B cell (primary cell): ENCODE measurements around the gene CBX7. TPM values are rescaled to one million over a fixed set of nuclear protein-coding genes. Genes with fewer than 3 reads are reported as not detected.
A peak's percentile ranks its signal among the peaks of the same experiment; 100 is the strongest.

Experiments used
- ATAC-seq: fragments of 200-7000 bp; cut with Tn5 transposase; one replicate; pipeline ENCODE4 v1.10.0; 2021; ENCODE audit warnings: low read depth, mild to moderate bottlenecking, moderate number of reproducible peaks, moderate library complexity
- CTCF ChIA-PET: fragments of 350-600 bp; sonication (Branson Sonifier 250); formaldehyde crosslinking; loops from one replicate; lab custom pipeline; 2021; ENCODE audit warnings: antibody characterized with exemption, inconsistent platforms; lab: Charles Lee
- POLR2A ChIA-PET: fragments of 350-600 bp; sonication (Branson Sonifier 250); formaldehyde crosslinking; loops from one replicate; lab custom pipeline; 2021; ENCODE audit warnings: antibody characterized with exemption; lab: Charles Lee
- DNase-seq: peaks from one replicate; pipeline ENCODE4 v3.0.0; 2013
- H2AFZ ChIP-seq: 2 replicates; pipeline ENCODE4 v1.6.1; 2012; ENCODE audit warnings: mild to moderate bottlenecking, low read depth, low read length; ENCODE audit not compliant: insufficient read depth, poor library complexity, severe bottlenecking
- H3K27ac ChIP-seq, 2 donors: 1 replicate in 1 of 2; 2 replicates in 1 of 2; pipeline ENCODE4 v1.5.1; 2012 to 2013; ENCODE audit warnings: low read length in 2 of 2, mild to moderate bottlenecking in 2 of 2, moderate library complexity in 1 of 2
- H3K27me3 ChIP-seq, 4 experiments: fragments of 200-600 bp in 1 of 4; sonication (generic) in 1 of 4; replicated peaks in 1 of 4; 1 replicate in 2 of 4; 2 replicates in 2 of 4; pipeline versions ENCODE4 v1.6.1 to v1.7.0; 2013 to 2016; ENCODE audit warnings: low read length in 3 of 4, mild to moderate bottlenecking in 2 of 4, mixed read lengths in 1 of 4, moderate library complexity in 1 of 4; ENCODE audit not compliant: insufficient read depth in 4 of 4, control insufficient read depth in 3 of 4; ENCODE audit errors: control extremely low read depth in 1 of 4
- H3K36me3 ChIP-seq, 2 experiments: replicated peaks in 1 of 2; 1 replicate in 1 of 2; 2 replicates in 1 of 2; pipeline versions ENCODE4 v1.6.1 to v1.7.1; 2013; ENCODE audit warnings: low read length in 1 of 2; ENCODE audit not compliant: insufficient read depth in 2 of 2, control insufficient read depth in 1 of 2; ENCODE audit errors: control extremely low read depth in 1 of 2, extremely low read depth in 1 of 2
- H3K4me1 ChIP-seq, 2 donors: fragments of 200-600 bp in 1 of 2; sonication (generic) in 1 of 2; 1 replicate in 1 of 2; 2 replicates in 1 of 2; pipeline versions ENCODE4 v1.5.1 to v1.6.1; 2013 to 2017; ENCODE audit warnings: low read length in 2 of 2; ENCODE audit not compliant: control insufficient read depth in 2 of 2, insufficient read depth in 2 of 2
- H3K4me2 ChIP-seq: replicated peaks from 2 replicates; pipeline ENCODE3; 2012; ENCODE audit warnings: mild to moderate bottlenecking, low read depth, low read length; ENCODE audit not compliant: poor library complexity, severe bottlenecking
- H3K4me3 ChIP-seq, 5 experiments: fragments of 200-600 bp in 1 of 5; sonication (generic) in 1 of 5; 1 replicate in 3 of 5; 2 replicates in 2 of 5; pipeline versions ENCODE4 v1.5.1 to v1.7.0; 2011 to 2016; ENCODE audit warnings: low read length in 4 of 5, mild to moderate bottlenecking in 4 of 5, low read depth in 2 of 5, control low read depth in 1 of 5, moderate library complexity in 1 of 5; ENCODE audit not compliant: insufficient read depth in 1 of 5; ENCODE audit errors: control extremely low read depth in 1 of 5, extremely low read depth in 1 of 5
- H3K79me2 ChIP-seq: fragments of 200-600 bp; sonication (generic); one replicate; pipeline ENCODE4 v1.6.0; 2016; ENCODE audit warnings: low read length; ENCODE audit not compliant: control insufficient read depth, insufficient read depth
- H3K9ac ChIP-seq: fragments of 200-600 bp; sonication (generic); 2 replicates; pipeline ENCODE4 v1.6.1; 2017; ENCODE audit warnings: mild to moderate bottlenecking, low read length, moderate library complexity
- H3K9me3 ChIP-seq, 3 donors: one replicate each; pipeline versions ENCODE4 v1.6.1 to v1.7.1; 2013; ENCODE audit warnings: low read length in 2 of 3; ENCODE audit not compliant: control insufficient read depth in 2 of 3, insufficient read depth in 1 of 3; ENCODE audit errors: control extremely low read depth in 1 of 3
- H4K20me1 ChIP-seq: 2 replicates; pipeline ENCODE4 v1.6.0; 2012; ENCODE audit warnings: mild to moderate bottlenecking, low read length; ENCODE audit not compliant: insufficient read depth, control insufficient read depth, poor library complexity, severe bottlenecking
- H3K27ac Mint-ChIP-seq: one replicate; pipeline ENCODE4 v1.8.0; 2021; ENCODE audit warnings: mixed read lengths
- H3K27me3 Mint-ChIP-seq: one replicate; pipeline ENCODE4 v1.8.0; 2021; ENCODE audit warnings: mixed read lengths
- H3K4me1 Mint-ChIP-seq: one replicate; pipeline ENCODE4 v1.8.0; 2021; ENCODE audit warnings: mixed read lengths
- H3K4me3 Mint-ChIP-seq: one replicate; pipeline ENCODE4 v1.8.0; 2021; ENCODE audit warnings: mixed read lengths
- H3K9me3 Mint-ChIP-seq: one replicate; pipeline ENCODE4 v1.8.0; 2022; ENCODE audit warnings: mixed read lengths; ENCODE audit not compliant: insufficient read depth
- EZH2 ChIP-seq: IDR thresholded peaks from 2 replicates; pipeline ENCODE4 v1.6.1; 2012; ENCODE audit warnings: borderline replicate concordance, low read depth, mild to moderate bottlenecking, moderate library complexity, low read length; ENCODE audit not compliant: insufficient read depth, poor library complexity, severe bottlenecking
- WGBS: methylation state at CpG from one replicate; pipeline ENCODE4 v1.1.5; 2013; ENCODE audit warnings: missing lambda C conversion rate; ENCODE audit not compliant: insufficient coverage; 5-methylcytosine and 5-hydroxymethylcytosine counted together
- intact Hi-C: fragments of 100-400 bp; cut with micrococcal nuclease; formaldehyde crosslinking; loops from one replicate; pipeline ENCODE4 v1.10.0; 2022
- polyA plus RNA-seq: library from polyadenylated mRNA; depleted of rRNA; stranded (reverse); fragments of >200 nt; gene quantifications from 2 replicates; pipeline ENCODE4 v1.2.3, GENCODE V29; 2012
- total RNA-seq, 2 donors: library from RNA; stranded (reverse); fragments of 120-200 nt in 1 of 2; gene quantifications; 1 replicate in 1 of 2; 2 replicates in 1 of 2; pipeline versions ENCODE4 v1.2.3 to v1.2.4, GENCODE V29; 2013 to 2022
- TF ChIP-seq, protein P1 (sequence below): fragments of 200-600 bp; IDR thresholded peaks from one replicate; pipeline ENCODE4 v1.8.0; 2022; ENCODE audit warnings: antibody characterized with exemption, mild to moderate bottlenecking

The CBX7 gene
- total and polyA plus RNA-seq, 2 donors (not counting 1 experiment from before 2014, with no cell fraction given): 83.6 to 141 TPM

DNA sequence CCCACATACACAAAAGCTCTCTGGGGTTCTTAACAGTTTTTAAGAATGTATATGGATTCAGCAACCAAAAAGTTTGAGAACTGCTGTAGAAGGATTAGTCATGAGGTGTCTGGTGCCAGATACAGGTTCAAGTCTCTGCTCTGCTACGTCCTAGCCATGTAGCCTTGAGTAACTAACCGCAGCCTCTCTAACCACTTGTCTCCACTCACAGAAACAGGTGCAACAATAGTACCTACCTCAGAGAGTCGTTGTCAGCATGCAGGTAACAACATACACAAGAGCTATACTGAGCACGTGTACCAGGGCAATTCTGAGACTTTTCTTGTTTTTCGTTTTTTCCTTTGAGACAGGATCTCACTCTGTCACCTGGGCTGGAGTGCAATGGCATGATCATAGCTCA, 26.9 kb downstream of the CBX7 start:
- peaks cover 10% of the 10 kb centered on the region for H3K4me1 Mint-ChIP-seq
- no peak overlapping the region for H2AFZ ChIP-seq
- no peak overlapping the region for H3K4me3 Mint-ChIP-seq
- no peaks in the 10 kb centered on the region for H4K20me1 ChIP-seq
- intact Hi-C loops: no loop called here
- peaks cover 0 to 4% (median 0%) of the 10 kb centered on the region in 3 donors for H3K9me3 ChIP-seq
- no peak overlapping the region for H3K9ac ChIP-seq
- no peak overlapping the region for H3K27ac ChIP-seq
- POLR2A ChIA-PET: interaction anchor here (0.6 to 0.7 kb wide), 4 partner anchors 10 to 78 kb away, joined by 3 to 9 read pairs (median 4); no protein-coding TSS in a partner anchor
- no peaks in the 10 kb centered on the region for H3K9me3 Mint-ChIP-seq
- peaks cover 0 to 8% of the 10 kb centered on the region in 2 donors for H3K4me1 ChIP-seq
- H3K27me3 Mint-ChIP-seq: no peaks in the 10 kb centered on the region
- CTCF ChIA-PET: interaction anchor here (1.2 to 10.3 kb wide), 4 partner anchors 120 to 393 kb away, joined by 3 to 150 read pairs (median 4); no protein-coding TSS in a partner anchor
- H3K79me2 ChIP-seq: peaks cover 3% of the 10 kb centered on the region
- no peaks in the 10 kb centered on the region for H3K27me3 ChIP-seq
- no peak overlapping the region for H3K27ac Mint-ChIP-seq
- DNase-seq: no peak
- H3K4me3 ChIP-seq: no peak overlapping the region
- H3K4me2 ChIP-seq: no peak overlapping the region
- TF ChIP-seq, protein P1, sequence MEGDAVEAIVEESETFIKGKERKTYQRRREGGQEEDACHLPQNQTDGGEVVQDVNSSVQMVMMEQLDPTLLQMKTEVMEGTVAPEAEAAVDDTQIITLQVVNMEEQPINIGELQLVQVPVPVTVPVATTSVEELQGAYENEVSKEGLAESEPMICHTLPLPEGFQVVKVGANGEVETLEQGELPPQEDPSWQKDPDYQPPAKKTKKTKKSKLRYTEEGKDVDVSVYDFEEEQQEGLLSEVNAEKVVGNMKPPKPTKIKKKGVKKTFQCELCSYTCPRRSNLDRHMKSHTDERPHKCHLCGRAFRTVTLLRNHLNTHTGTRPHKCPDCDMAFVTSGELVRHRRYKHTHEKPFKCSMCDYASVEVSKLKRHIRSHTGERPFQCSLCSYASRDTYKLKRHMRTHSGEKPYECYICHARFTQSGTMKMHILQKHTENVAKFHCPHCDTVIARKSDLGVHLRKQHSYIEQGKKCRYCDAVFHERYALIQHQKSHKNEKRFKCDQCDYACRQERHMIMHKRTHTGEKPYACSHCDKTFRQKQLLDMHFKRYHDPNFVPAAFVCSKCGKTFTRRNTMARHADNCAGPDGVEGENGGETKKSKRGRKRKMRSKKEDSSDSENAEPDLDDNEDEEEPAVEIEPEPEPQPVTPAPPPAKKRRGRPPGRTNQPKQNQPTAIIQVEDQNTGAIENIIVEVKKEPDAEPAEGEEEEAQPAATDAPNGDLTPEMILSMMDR: no peak
- TF ChIP-seq EZH2: no peak
- no peak for ATAC-seq
- WGBS: 95% methylated on average over 5 of the region's 5 CpGs
- H3K36me3 ChIP-seq: no peaks in the 10 kb centered on the region

DNA sequence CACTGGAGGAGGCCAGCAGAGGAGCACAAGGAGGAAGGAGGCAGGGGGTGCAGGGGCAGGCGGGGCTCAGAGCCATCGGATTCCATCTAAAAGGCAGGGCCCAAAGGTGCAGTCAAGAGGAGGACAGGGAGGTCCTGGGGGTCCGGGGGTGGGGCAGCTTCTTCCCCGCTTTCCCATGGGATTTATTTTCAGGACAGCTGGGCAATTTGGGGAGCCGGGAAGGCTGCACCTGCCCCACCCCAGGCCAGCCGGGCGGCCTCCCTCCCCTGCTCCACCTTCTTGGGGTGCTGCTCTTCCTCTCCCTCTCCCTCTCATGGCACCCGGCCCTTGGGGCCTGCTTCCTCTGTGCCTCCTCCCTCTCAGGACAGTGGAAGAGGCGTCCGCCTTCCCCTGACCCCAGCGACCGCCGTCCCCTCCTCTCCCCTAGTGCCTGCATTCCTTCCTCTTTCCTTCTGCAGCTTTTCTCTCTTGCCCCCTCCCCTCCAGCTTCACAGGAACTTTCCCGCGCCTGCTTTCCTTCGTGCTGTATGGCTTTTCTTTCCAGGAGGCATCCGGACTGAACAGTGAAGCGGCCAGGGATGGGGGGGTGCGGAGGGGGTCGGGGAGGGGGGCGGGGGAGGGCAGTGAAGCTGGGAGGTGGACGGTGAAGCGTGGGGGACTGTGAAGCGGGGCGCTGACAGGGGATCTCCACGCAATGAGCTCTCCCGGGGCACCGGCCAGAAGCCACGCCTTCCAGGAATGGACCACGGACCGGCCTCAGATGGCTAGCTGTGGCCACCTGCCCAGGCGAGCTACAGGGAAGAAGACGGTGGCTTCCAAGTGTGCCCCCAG, 28.5 kb downstream of the CBX7 start:
- no peak overlapping the region for H3K27ac Mint-ChIP-seq
- Histone ChIP-seq H3K4me1 (peaks cover 0 to 8% of the 10 kb centered on the region in 2 donors), H3K9me3 (peaks cover 0 to 4% (median 0%) of the 10 kb centered on the region in 3 donors), H3K79me2 (peaks cover 6% of the 10 kb centered on the region), H3K27me3 (no peaks in the 10 kb centered on the region), H3K9ac (no peak overlapping the region), H3K4me3 (no peak overlapping the region), H2AFZ (no peak overlapping the region), H3K36me3 (no peaks in the 10 kb centered on the region), H3K4me2 (peak overlapping the region; percentile 38), H3K27ac (no peak overlapping the region), H4K20me1 (no peaks in the 10 kb centered on the region)
- H3K9me3 Mint-ChIP-seq: no peaks in the 10 kb centered on the region
- no peak for ATAC-seq
- no peaks in the 10 kb centered on the region for H3K27me3 Mint-ChIP-seq
- H3K4me1 Mint-ChIP-seq: peaks cover 10% of the 10 kb centered on the region
- intact Hi-C loops: no loop called here
- ChIA-PET POLR2A (interaction anchor here (0.5 to 0.7 kb wide), 3 partner anchors 14 to 110 kb away, joined by 3 to 9 read pairs (median 4); partner anchors contain the start of gene APOBEC3C), CTCF (interaction anchor here (0.7 to 10.3 kb wide), 5 partner anchors 11 to 254 kb away, joined by 3 to 150 read pairs (median 3); no protein-coding TSS in a partner anchor)
- 46% methylated on average over 20 of the region's 33 CpGs for WGBS
- H3K4me3 Mint-ChIP-seq: no peak overlapping the region
- no peak for DNase-seq
- TF ChIP-seq, protein P1: no peak
- no peak for TF ChIP-seq EZH2
